Left forelimb (tissue), 1 donor: ENCODE results near the gene FABP3.
"Not testable (repeated sequence)": the region's sequence is repeated elsewhere in the genome, so short reads cannot be mapped to it uniquely, and the experiment has no call there.

ENCODE experiments used
- DNase-seq: peaks from one replicate; pipeline ENCODE4 v3.0.0-alpha.2; 2018; ENCODE audit warnings: low spot score

The FABP3 gene

GRCh38 chr1:31398246-31398645 lies 25.4 kb upstream of the FABP3 start:
- DNase-seq, result no peak

- no peak for DNase-seq
Measured at GRCh38 chr1:31397360-31398095, 24.7 kb upstream of the FABP3 start.

- DNase-seq, result no peak
Measured at GRCh38 chr1:31396633-31397351, 23.9 kb upstream of the FABP3 start.

GRCh38 chr1:31394584-31395193 lies 21.8 kb upstream of the FABP3 start:
- peak; percentile 87 for DNase-seq

DNA sequence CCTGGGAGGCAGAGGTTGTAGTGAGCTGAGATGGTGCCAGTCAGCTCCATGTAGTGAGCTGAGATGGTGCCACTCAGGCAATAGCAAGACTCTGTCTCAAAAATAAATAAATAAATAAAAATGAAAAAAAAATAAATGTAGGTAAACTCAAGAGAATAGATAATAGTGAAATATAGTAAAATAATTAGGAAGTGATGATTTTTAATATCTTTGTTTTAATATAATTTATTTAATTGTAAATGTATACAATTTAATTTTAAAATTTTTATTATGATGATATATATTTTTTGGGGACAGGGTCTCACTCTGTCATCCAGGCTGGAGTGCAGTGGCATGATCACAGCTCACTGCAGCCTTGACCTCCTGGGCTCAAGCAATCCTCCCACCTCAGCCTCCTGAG lies 20.6 kb upstream of the FABP3 start:
- DNase-seq, result no peak

GRCh38 chr1:31390071-31390470 lies 17.2 kb upstream of the FABP3 start:
- DNase-seq, result no peak

GRCh38 chr1:31389616-31390015 lies 16.7 kb upstream of the FABP3 start:
- no peak for DNase-seq

GRCh38 chr1:31387612-31388011 lies 14.7 kb upstream of the FABP3 start:
- no peak for DNase-seq

DNA sequence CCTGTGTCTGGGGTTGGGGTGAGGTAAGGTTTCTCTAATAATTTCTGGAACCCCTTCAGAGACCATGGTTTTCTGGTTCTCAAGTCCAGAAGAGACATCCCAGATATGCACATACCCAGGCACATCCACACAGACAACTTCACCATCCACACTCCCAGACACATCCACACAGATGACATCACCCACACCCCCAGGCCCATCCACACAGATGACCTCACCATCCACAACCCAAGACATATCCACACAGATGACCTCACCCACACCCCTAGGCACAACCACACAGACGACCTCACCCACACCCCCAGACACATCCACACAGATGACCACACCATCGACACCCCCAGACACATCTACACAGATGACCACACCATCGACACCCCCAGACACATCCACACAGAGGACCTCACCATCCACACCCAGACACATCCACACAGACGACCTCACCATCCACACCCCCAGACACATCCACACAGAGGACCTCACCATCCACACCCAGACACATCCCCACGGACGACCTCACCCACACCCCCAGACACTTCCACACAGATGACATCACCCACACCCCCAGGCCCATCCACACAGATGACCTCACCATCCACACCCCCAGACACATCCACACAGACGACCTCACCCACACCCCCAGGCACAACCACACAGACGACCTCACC lies 13.8 kb upstream of the FABP3 start:
- not testable (repeated sequence) for DNase-seq

- no peak for DNase-seq
Measured at GRCh38 chr1:31383967-31384366, 11.1 kb upstream of the FABP3 start.

DNA sequence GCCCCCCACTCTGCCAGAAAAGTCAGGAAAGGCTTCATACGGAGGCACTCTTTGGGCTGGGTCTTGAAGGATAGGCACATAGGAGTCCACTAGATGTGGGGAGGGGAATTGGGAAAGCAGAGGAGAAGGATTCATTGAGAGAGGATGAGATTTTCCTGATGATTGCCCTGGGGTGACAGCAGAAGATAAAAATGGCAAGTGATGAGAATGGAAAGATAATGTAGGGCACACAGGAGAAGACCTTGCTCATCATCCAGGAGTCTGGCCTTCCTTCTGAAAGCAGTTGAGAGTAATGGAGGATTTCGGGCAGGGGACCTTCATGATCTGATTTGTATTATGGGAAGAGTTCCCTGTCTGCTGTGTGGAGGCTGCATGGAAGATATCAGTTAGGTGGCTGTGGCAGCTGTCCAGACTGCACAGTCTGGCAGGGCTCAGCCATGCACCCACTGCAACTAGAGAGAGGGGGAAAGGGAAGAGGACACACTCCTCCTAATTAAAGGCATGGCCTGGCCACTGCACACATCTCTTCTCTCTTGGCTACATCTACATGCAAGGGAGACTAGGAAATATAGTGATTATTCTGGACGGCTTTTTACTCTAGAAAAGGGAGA lies 9.6 kb upstream of the FABP3 start:
- no peak for DNase-seq

GRCh38 chr1:31381394-31382294 lies 8.8 kb upstream of the FABP3 start:
- no peak for DNase-seq

DNA sequence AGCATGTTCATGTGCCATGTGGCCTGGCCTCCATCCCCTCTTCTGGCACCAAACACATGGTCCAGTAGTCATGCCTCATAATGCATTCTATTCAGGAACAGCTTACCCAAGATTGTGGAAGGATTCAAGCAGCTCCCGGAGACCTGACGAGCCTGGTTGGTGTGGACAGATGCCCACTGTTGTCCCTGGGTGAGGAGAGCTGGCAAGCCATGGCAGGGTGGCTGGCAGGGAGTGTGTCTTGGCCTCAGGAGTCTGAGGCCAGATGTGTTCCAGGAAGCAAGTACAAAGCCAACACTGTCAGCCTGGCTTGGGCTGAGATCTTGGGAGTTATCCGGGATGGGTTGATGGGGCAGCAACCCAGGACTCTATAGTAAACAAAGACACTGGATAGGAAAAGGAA lies 7.3 kb upstream of the FABP3 start:
- no peak for DNase-seq

GRCh38 chr1:31378001-31378400 lies 5.1 kb upstream of the FABP3 start:
- no peak for DNase-seq

DNA sequence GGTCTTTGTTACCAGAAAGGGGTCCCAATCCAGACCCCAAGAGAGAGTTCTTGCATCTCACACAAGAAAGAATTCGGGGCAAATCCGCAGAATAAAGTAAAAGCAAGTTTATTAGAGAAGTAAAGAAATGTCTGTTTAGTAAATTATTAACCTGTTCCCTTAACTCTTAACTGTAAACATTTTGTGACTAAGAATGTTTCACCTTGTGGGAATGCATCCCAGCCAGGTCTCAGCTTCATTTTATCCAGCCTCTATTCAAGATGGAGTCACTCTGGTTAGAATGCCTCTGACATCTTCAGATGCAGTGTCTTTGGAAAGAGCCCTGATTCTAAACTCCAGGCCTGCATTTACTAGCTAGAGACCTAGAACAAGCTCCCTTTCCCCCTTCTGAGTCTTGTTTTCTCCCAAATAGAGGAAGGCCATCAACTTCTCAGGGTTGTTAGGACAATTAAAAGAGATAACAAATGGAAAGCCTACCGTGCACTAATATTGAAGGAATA lies 4.5 kb upstream of the FABP3 start:
- DNase-seq, result no peak

DNA sequence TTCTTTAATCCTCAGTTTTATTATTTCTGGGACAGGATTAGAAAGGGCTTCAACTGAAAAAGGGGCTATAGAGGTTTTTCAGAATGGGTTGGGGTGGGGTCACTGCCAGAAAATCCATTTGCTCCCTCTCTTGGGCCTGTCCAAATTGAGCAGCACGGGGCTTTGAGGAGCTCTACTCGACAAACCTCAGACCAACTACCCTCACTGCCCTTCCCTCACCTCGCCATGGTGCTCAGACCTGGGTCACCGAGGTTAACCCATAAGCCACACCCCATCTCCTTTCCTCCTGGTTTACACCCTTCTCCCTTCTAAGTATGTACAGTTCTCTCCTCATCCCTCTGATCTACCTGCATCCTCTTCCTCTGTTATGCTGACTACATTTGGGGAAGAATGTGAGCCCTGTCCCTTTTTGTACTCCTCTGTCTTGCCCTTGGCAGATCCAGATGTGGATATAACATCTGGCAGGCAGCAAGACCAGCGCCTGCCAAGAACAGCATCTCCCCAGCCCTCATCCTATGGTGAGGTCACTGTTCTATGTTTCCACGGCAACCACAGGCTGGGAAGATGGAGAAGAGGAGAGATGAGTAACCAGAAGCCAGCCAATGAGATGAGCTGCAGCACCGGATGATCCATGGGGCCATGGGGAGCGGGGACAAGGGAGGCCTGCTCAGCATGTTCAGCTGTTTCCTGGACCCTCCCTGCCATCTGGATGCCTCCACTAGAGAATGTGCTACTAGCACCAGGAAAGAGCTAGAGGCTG lies 3.7 kb upstream of the FABP3 start:
- peak; percentile 81 for DNase-seq

GRCh38 chr1:31374511-31375196 lies 1.8 kb upstream of the FABP3 start:
- peak; percentile 80 for DNase-seq

DNA sequence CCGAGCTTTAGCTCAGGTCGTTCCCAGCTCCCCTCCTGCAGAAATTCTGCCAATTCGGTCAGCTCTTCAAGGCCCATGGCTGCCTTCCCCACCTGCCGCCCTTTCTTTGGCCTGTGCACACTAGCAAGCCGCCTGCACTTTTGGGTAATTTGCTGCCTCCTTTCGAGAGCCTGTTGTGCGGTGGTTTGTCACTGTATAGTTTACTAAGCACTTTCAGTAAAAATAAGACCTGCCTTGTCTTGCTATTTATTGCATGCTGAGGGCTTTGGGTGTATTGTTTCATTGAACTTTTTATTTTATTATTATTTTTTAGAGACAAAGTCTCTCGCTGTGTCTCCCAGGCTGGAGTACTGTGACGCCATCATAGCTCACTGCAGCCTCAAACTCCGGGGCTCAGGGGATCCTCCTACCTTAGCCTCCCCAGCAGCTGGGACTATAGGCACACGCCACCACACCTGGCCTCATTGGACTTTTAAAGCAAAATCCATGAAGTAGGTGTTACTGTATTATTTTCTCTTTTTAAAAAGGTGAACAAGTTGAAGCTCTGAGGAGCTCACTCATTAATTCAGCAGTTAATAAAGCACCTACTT lies 1.1 kb upstream of the FABP3 start:
- no peak for DNase-seq

DNA sequence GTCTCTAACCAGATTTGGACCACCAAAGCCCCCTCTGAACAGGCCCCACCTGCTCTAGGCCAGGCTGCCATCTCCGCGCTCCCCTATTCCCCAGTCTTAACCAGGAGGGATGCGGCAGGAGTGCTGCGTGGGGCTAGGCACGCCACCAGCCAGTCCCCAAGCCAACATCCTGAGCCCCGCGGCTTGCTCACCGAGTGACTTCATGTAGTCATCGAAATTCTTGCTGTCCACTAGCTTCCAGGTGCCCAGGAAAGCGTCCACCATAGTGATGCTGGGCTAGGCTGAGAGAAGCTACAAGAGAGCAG lies 173 bp downstream of the FABP3 start:
- DNase-seq, result no peak
